Measurements from ENCODE around the gene MYO1C. TPM values are rescaled to one million over a fixed set of nuclear protein-coding genes. Genes with fewer than 3 reads are reported as not detected.

The MYO1C gene
- total and polyA plus RNA-seq, 8 donors = 45.2 to 158 (median 81.3) TPM

Other genes starting within 250 kb of the MYO1C start
- not detected for gene BHLHA9, start 222.2 kb downstream of the MYO1C start, total RNA-seq
- not detected for gene BHLHA9, start 222.2 kb downstream of the MYO1C start, polyA plus RNA-seq
- under 1 TPM in 1 of 5 donors, not detected in 4; 0.18 TPM for gene TRARG1, start 213.0 kb downstream of the MYO1C start, total RNA-seq
- under 1 TPM; 0.03 to 0.76 (median 0.25) TPM for gene TRARG1, start 213.0 kb downstream of the MYO1C start, polyA plus RNA-seq
- 1,000 to 10,000 TPM in 2 of 5 donors, 100 to 1,000 TPM in 3; 335 to 1,151 (median 362) TPM for gene YWHAE, start 92.5 kb downstream of the MYO1C start, total RNA-seq
- 100 to 1,000 TPM; 219 to 323 (median 254) TPM for gene YWHAE, start 92.5 kb downstream of the MYO1C start, polyA plus RNA-seq
- gene CRK, start 36.5 kb downstream of the MYO1C start, total RNA-seq = 10 to 100 TPM; 18.2 to 87.5 (median 53.5) TPM
- gene CRK, start 36.5 kb downstream of the MYO1C start, polyA plus RNA-seq = 10 to 100 TPM; 18.0 to 40.5 (median 32.9) TPM
- gene INPP5K, start 23.9 kb upstream of the MYO1C start, total RNA-seq = 10 to 100 TPM; 38.0 to 97.6 (median 93.4) TPM
- gene INPP5K, start 23.9 kb upstream of the MYO1C start, polyA plus RNA-seq = 10 to 100 TPM; 22.9 to 27.1 (median 26.6) TPM
- gene PITPNA, start 70.1 kb upstream of the MYO1C start, total RNA-seq = 10 to 100 TPM; 12.1 to 61.7 (median 23.9) TPM
- gene PITPNA, start 70.1 kb upstream of the MYO1C start, polyA plus RNA-seq = 10 to 100 TPM; 19.5 to 27.0 (median 21.8) TPM
- gene SLC43A2, start 136.1 kb upstream of the MYO1C start, total RNA-seq = 10 to 100 TPM in 2 of 5 donors, 1 to 10 TPM in 2, under 1 TPM in 1; 0.29 to 15.8 (median 6.5) TPM
- 1 to 10 TPM; 1.8 to 5.9 (median 4.6) TPM for gene SLC43A2, start 136.1 kb upstream of the MYO1C start, polyA plus RNA-seq
- gene SCARF1, start 153.0 kb upstream of the MYO1C start, total RNA-seq = 100 to 1,000 TPM in 1 of 5 donors, 10 to 100 TPM in 2, 1 to 10 TPM in 2; 4.1 to 119 (median 53.1) TPM
- 1 to 10 TPM; 1.4 to 2.7 (median 2.0) TPM for gene SCARF1, start 153.0 kb upstream of the MYO1C start, polyA plus RNA-seq
- 100 to 1,000 TPM in 1 of 5 donors, 10 to 100 TPM in 3, 1 to 10 TPM in 1; 8.6 to 284 (median 39.1) TPM for gene RILP, start 157.2 kb upstream of the MYO1C start, total RNA-seq
- gene RILP, start 157.2 kb upstream of the MYO1C start, polyA plus RNA-seq = 10 to 100 TPM; 15.6 to 32.4 (median 19.2) TPM
- 100 to 1,000 TPM; 126 to 252 (median 201) TPM for gene PRPF8, start 192.2 kb upstream of the MYO1C start, total RNA-seq
- 10 to 100 TPM; 33.6 to 83.4 (median 38.4) TPM for gene PRPF8, start 192.2 kb upstream of the MYO1C start, polyA plus RNA-seq
- gene TLCD2, start 217.7 kb upstream of the MYO1C start, total RNA-seq = 1 to 10 TPM; 4.5 to 9.6 (median 8.1) TPM
- 1 to 10 TPM; 2.8 to 3.7 (median 3.1) TPM for gene TLCD2, start 217.7 kb upstream of the MYO1C start, polyA plus RNA-seq
- 10 to 100 TPM; 13.4 to 56.5 (median 14.0) TPM for gene WDR81, start 232.0 kb upstream of the MYO1C start, total RNA-seq
- gene WDR81, start 232.0 kb upstream of the MYO1C start, polyA plus RNA-seq = 10 to 100 TPM in 2 of 3 donors, 1 to 10 TPM in 1; 9.3 to 10.6 (median 10.2) TPM